ENCODE data around the gene DZANK1.

Gene DZANK1

DNA sequence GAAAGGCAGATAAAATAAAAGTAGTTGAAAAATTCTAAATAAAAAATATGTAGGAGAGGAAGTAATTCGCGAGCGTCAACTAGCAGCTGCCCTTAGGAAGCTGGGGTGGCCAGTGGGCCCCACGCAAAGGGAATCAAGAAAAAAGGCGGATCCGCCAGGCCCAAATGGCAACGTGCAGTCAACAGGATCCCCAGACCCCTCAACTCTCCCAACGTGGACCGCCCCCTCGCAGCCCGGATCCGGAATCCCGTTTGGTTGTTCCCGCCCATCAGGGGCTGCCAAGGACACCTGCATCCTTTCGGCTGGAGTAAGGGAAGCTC, 296 bp downstream of the DZANK1 start:
- TF ChIP-seq ZBTB7A (IDR thresholded peaks at IDR 0.05; ENCODE audit: low read depth) (peak; percentile 42; the same call in 1 of the 2 replicates), CREB1 (IDR thresholded peaks at IDR 0.05; ENCODE audit: low read depth) (no peak)

DNA sequence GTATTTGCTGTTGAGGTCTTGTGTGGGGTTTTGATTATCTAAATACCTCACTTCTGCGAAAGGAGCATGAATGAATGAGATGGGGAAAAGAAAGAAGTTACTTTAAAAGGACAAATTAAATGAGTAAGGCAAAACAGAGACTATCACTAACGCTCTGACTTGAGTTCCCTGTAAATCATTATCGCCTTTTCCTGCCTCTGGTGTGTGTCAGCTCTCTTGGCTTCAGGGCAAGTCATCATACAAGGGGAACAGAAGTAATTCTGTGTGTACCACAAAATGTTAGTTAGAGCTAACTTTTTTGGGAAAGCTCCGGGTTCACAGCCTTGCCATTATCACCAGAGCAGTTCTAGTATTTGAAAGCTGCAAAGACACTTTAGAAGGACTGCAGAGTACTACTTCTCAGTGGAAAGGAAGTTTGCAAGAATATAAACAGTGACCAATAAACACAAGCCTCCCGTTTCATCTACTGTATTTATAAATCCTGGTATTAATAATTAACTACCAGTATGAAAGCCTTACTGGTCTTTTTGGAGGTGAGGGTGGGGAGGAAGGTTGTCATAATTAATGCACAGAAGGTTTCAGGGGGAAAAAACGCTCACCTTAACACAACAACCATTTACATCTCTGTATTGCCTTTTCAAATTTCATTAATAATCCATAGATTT, 1.2 kb downstream of the DZANK1 start:
- no peak for TF ChIP-seq TCF12 (IDR thresholded peaks at IDR 0.05; ENCODE audit: low read depth)
- TF ChIP-seq ZBTB7A (IDR thresholded peaks at IDR 0.05; ENCODE audit: low read depth) = no peak
- no peak for TF ChIP-seq TAF1 (IDR thresholded peaks at IDR 0.05; ENCODE audit: low read depth)
- TF ChIP-seq CREB1 (IDR thresholded peaks at IDR 0.05; ENCODE audit: low read depth) = no peak
- TF ChIP-seq, protein P1, sequence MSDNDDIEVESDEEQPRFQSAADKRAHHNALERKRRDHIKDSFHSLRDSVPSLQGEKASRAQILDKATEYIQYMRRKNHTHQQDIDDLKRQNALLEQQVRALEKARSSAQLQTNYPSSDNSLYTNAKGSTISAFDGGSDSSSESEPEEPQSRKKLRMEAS (IDR thresholded peaks at IDR 0.05) = no peak
- no peak for TF ChIP-seq NFIC (IDR thresholded peaks at IDR 0.05)
- TF ChIP-seq EGR1 (IDR thresholded peaks at IDR 0.05) = no peak
- TF ChIP-seq FOXM1 (IDR thresholded peaks at IDR 0.05; ENCODE audit: borderline replicate concordance, low read depth) = no peak

- TF ChIP-seq TAF1 (IDR thresholded peaks at IDR 0.05; ENCODE audit: low read depth) (no peak), EP300 (IDR thresholded peaks at IDR 0.05; ENCODE audit: borderline replicate concordance) (no peak), NFIC (IDR thresholded peaks at IDR 0.05) (no peak)
These were observed 10.2 kb downstream of the DZANK1 start for GRCh38 chr20:18456600-18456999.

DNA sequence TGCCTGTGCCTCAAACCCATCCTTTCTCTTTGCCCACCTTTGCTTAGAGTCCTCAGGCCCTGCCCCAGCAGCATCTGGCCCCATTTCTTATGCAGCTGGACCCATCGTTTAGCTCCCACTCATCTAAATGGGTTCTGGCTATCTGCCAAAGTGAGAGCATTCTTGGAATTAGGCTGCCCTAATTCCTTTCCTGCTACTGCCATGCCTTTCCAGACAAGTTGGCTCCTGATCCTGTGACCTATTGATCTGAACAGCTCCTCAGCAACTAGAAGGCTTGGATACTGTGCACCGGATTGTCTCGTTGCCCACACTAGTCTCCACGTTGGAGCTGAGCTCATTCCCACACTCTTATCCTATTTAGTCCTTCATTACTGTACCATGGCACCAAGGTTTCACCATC, 22.9 kb downstream of the DZANK1 start:
- TF ChIP-seq REST (IDR thresholded peaks at IDR 0.05; ENCODE audit: low read depth) (no peak), TEAD4 (IDR thresholded peaks at IDR 0.05) (0 out of 2 replicates have a peak, but pooled peaks have one; percentile 28), NFIC (IDR thresholded peaks at IDR 0.05) (0 out of 2 replicates have a peak, but pooled peaks have one; percentile 45)

- TF ChIP-seq YY1 (IDR thresholded peaks at IDR 0.05; ENCODE audit: low read depth) (no peak), TAF1 (IDR thresholded peaks at IDR 0.05; ENCODE audit: low read depth) (no peak), EGR1 (IDR thresholded peaks at IDR 0.05) (no peak), TEAD4 (IDR thresholded peaks at IDR 0.05) (no peak), FOXM1 (IDR thresholded peaks at IDR 0.05; ENCODE audit: borderline replicate concordance, low read depth) (no peak), TCF12 (IDR thresholded peaks at IDR 0.05; ENCODE audit: low read depth) (no peak), NFIC (IDR thresholded peaks at IDR 0.05) (no peak), CREB1 (IDR thresholded peaks at IDR 0.05; ENCODE audit: low read depth) (no peak), REST (IDR thresholded peaks at IDR 0.05; ENCODE audit: low read depth) (no peak), EP300 (IDR thresholded peaks at IDR 0.05; ENCODE audit: borderline replicate concordance) (no peak), CEBPB (IDR thresholded peaks at IDR 0.05) (no peak), ZBTB7A (IDR thresholded peaks at IDR 0.05; ENCODE audit: low read depth) (no peak), USF1 (IDR thresholded peaks at IDR 0.05) (no peak), RAD21 (IDR thresholded peaks at IDR 0.05; ENCODE audit: low read depth) (no peak)
- TF ChIP-seq, protein P1 (IDR thresholded peaks at IDR 0.05) = no peak
These were observed 26.4 kb downstream of the DZANK1 start for GRCh38 chr20:18440403-18440802.

DNA sequence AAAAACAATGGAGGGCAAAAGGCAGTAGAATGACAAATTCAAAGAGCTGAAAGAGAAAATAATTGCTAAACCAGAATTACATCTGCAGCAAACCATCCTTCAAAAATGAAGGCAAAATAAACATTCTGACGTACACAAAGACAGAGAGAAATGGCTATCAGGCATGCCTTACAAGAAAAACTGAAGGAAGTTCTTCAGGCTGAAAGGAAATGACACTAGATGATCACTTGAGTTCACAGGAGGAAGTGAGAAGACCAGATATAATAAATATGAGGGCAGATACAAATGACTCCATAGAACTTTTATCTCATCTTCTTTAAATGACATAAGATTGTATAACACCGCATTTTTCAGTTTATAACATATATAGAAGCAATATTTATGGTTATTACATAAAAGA, 30.0 kb downstream of the DZANK1 start:
- TF ChIP-seq CREB1 (IDR thresholded peaks at IDR 0.05; ENCODE audit: low read depth) = no peak
- TF ChIP-seq RAD21 (IDR thresholded peaks at IDR 0.05; ENCODE audit: low read depth) = no peak
- TF ChIP-seq CEBPB (IDR thresholded peaks at IDR 0.05) = no peak
- TF ChIP-seq, protein P1 (IDR thresholded peaks at IDR 0.05) = no peak
- TF ChIP-seq TAF1 (IDR thresholded peaks at IDR 0.05; ENCODE audit: low read depth) = no peak
- TF ChIP-seq EP300 (IDR thresholded peaks at IDR 0.05; ENCODE audit: borderline replicate concordance) = no peak
- TF ChIP-seq TEAD4 (IDR thresholded peaks at IDR 0.05) = no peak
- no peak for TF ChIP-seq YY1 (IDR thresholded peaks at IDR 0.05; ENCODE audit: low read depth)
- TF ChIP-seq TCF12 (IDR thresholded peaks at IDR 0.05; ENCODE audit: low read depth) = no peak

DNA sequence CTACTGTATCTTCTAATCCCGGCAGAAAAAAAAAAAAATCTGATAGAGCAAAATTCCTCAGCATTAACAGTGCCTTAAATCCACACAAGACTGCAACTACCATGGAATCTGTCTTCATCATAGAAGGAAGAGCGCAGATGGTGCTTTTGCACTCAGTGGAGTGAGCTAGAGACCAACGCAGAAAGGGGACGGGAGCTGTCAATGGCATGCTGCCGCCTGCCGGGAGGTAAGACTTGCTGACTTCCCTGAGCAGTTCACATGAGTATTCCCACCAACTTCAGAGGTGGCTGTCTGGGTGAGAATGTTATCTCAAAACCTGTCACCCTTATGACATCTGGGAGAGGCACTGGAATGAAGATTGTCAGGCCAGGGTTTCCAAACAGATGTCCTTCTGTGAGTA, 35.6 kb downstream of the DZANK1 start:
- TF ChIP-seq TEAD4 (IDR thresholded peaks at IDR 0.05) (no peak), EGR1 (IDR thresholded peaks at IDR 0.05) (no peak), NFIC (IDR thresholded peaks at IDR 0.05) (no peak), RAD21 (IDR thresholded peaks at IDR 0.05; ENCODE audit: low read depth) (no peak), CREB1 (IDR thresholded peaks at IDR 0.05; ENCODE audit: low read depth) (no peak), USF1 (IDR thresholded peaks at IDR 0.05) (no peak), FOXM1 (IDR thresholded peaks at IDR 0.05; ENCODE audit: borderline replicate concordance, low read depth) (no peak), EP300 (IDR thresholded peaks at IDR 0.05; ENCODE audit: borderline replicate concordance) (no peak)
- TF ChIP-seq, protein P1 (IDR thresholded peaks at IDR 0.05) = no peak
